HCEC 1CT (cell line): ENCODE data around the gene RSPH1.

Experiments
- DNase-seq: peaks from one replicate; pipeline ENCODE4 v3.0.0-alpha.2; 2017

RSPH1 gene

DNA sequence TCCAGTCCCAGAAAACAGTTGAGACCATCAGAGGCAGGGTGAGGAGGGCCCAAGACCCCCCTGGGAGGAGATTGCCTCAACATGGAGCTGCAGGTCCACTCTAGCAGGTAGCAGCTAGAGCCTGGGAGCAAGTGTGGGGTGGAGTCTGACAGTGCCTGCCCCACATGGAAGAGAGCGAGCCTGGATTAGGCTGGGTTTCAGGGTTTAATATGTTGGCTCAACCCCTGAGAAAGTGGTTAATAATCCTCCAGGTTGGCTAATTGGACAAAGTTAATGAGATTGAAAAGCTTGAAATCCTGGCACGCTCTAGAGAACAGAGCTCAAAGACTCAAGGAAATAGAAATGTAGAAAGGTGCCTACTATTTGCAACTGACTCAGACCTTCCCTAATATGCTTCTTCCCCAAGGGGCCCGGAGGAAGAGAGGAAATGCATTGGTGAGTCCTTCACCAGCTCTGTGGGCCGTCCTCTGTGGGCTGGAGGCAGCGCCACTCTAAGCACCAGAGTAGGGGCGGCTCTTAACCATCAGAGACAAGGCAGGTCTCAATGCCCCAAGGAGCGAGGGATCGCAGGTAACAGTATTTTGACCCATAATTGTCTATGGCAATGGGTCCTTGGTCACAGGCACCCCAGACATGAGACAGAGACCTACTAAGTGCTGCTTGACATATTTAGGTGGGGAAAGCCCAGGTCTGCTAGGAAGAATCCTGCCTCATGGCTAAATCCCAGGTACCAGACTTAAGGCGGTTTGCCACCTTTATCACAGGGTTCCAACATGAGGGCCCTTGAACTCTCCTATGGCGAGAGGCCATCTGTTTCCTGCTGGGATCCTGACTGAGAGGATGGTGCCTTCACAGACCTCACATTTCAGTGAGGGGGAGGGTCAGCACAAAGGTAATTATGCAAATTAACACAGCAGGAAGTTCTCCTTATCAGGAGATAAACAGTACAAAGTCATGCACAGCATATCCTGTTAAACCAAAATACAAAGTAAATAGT lies 33.8 kb downstream of the RSPH1 start:
- no peak for DNase-seq

DNA sequence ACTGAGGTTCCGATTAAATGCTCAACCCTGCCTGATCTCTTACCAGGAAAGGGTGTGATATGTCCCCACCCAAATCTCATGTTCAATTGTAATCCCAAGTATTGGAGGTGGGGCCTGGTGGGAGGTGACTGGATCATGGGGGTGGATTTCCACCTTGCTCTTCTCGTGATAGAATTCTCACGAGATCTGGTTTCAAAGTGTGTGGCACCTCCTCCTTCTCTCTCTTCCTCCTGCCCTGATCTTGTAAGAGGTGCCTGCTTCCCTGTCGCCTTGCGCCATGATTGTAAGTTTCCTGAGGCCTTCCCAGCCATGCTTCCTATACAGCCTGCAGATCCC lies 34.9 kb downstream of the RSPH1 start:
- DNase-seq, result no peak

DNA sequence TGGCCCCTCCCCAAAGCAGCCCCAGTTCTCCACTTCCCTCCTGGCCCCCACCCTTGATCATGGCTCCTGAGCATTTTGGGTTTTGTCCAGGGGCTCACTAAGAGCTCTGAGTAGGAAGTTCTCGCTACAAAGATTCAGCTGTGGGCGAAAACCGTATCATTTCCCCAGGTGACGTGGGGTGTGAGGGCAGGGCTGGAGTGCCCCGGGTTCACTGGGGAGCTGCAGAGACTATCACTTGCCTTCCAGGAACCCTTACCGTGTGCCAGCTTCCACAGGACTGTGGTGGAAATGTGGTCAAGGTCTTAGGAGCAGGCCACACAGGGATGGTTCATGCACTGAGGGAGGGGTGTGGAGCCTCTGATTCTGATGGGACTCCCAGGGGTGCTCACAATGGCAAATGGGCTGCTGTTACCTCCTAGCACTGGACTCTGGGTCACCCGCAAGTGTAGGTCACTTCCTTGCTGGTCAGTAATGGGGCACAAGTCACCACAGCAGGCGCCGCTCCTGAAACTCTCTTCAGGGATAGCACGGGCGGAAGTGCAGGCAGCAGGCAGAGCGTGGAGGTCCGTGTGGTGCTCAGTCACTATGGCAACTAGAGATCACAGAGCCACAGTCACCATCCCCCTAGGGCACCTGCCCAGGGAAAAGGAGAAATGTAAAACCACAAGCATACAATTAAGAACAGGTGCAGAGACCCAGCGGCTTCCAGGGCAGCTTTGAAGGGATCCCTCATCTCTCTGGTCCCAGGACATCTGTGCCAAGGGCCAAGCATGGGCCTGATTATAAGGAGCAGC lies 35.4 kb downstream of the RSPH1 start:
- DNase-seq, result no peak

DNA sequence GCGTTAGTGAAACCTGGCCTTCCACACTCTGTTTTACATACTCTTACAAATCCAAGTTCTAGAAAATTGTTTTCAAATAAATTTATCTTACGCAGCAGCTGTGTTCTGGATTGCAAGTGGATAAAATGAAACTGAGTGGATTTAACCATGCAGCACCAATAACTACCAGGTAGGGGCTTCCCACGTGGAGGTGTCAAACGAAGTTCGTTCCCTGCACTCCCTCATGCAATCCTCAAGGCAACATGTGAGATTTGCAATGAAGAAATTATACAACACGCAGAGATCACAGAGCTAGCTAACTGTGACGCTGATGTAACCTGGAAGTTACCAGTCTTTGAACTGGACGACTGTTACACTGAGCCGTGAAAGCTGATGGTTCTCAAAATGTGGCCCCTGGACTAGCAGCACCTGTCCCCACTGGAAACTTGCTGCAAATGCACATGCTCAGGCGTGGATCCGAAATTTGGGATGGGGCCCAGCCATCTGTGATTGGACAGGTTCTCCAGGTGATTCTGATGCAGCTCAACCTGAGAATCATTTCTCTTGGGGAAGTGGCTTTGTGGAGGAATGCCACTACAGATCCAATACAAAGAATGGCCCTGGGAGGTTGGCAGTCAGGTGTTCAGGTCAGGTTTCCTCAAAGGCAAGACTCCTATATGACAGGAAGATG lies 36.3 kb downstream of the RSPH1 start:
- DNase-seq, result no peak

DNA sequence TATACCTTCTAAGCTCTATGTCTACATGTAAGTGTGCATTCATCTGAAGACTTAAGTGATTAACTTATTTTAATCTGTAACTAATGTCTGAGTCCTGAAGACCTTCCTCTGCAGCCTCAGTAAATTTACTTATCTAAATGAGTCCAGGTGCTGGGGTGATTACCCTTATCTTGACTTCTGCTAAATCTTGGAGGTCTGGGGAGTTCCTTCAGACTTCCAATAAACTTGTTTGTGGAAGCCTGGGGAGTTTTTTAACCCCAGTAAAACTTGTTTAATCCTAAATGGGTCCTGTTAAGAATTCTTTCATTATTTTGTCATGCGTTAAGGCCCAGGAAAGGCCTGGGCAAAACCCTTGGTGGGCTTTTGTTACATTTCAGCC lies 37.0 kb downstream of the RSPH1 start:
- no peak for DNase-seq

DNA sequence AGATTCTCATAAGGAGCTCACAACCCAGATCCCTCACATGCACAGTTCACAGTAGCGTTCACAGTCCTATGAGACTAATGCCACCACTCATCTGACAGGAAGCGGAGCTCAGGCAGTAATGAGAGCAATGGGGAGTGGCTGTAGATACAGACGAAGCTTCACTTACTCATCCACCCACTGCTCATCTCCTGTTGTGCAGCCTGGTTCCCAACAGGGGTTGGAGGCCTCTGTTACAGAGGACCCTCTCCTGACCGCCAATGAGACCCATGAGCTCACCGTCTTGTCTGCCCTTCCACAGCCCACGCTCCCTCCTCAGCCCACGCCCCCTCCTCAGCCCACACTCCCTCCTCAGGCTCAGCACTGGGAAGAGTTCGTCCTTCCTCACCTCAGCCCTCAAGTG lies 39.6 kb downstream of the RSPH1 start:
- no peak for DNase-seq

DNA sequence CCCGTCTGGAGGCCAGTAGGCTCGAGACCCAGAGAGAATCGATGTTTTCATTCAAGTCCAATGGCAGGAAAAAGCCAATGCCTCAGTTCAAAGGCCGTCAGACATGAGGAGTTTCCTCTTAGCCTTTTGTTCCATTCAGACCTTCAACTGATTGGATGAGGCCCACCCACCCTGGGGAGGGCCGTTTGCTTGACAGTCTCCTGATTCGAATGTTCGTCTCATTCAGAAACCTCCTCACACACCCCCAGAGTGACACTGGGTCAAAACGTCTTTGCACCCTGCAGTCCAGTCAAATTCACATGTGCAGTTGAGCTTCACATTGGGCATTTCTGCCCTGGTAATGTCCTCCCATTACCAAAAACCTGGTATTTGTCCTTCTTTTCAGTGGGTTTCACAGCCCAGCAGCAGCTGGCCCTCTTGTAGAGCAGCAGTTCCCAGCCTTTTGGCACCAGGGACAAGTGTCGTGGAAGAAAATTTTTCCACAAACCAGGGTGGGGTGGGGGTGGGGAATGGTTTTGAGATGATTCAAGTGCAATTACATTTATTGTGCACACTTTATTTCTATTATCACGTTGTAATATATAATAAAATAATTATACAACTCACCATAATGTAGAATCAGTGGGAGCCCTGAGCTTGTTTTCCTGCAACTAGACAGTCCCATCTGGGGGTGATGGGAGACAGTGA lies 40.1 kb downstream of the RSPH1 start:
- no peak for DNase-seq

DNA sequence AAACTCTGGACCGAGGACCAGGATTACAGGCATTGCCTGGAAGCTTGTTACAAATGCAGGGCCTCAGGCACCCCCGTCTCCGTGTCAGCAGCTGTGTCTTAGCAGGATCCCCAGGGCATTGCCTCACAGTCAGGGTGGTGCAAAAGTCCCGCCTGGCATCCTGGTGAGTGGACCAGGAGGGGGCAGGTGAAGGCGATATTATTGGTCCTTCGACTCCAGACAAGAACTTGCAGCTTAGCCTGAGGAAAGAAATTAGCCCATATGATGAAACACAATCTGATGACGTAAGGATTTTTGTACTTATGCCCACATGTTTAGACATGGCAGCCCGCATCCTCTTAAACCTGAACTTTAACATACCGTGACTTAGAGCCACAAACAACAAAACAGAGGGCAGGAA lies 40.8 kb downstream of the RSPH1 start:
- DNase-seq, result no peak

DNA sequence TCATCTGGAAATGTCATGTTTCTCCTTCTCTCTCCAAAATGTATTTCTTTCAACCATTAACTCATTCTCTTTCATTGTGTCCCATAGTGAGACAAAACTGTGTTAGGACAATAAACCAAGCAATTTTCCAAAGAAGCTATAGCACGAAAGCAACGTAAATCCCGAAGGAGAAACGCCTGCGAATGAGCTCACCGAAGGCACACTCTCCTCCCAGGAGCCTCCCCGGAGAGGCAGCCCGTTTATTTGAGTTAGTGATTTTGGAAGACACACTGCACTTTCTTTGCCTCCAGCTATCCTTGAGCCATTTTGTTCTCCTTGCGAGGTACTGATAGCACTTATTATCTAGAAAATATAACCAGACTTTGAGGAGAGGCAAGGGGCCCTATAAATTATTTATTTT lies 41.2 kb downstream of the RSPH1 start:
- no peak for DNase-seq

DNA sequence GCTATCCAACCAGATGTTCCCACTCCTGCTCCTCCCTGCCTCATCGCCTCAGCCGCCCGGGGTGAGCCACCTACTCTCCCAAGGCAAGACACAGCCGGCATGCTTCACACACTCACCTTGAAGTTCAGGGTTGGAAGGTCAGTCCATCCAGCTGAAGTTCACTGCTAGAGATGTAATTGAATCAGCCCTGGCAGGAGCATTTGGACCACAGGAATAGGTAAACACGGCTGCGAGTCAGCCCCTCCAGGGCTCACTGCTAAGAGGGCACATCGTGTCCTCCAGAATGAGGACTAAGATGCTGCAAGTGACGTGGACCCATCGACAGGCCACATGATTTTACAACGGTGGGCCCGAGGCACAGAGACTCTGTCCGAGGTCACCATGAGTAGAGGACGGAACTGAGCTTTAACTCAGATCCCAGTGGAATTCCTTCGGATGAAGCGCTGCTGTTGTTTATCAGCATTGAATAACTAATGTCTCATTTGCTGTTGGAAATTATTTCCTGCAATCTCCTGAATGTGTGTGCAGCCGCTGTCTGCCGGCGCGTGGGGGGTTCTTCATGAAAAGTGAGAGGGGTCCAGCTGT lies 41.9 kb downstream of the RSPH1 start:
- no peak for DNase-seq

DNA sequence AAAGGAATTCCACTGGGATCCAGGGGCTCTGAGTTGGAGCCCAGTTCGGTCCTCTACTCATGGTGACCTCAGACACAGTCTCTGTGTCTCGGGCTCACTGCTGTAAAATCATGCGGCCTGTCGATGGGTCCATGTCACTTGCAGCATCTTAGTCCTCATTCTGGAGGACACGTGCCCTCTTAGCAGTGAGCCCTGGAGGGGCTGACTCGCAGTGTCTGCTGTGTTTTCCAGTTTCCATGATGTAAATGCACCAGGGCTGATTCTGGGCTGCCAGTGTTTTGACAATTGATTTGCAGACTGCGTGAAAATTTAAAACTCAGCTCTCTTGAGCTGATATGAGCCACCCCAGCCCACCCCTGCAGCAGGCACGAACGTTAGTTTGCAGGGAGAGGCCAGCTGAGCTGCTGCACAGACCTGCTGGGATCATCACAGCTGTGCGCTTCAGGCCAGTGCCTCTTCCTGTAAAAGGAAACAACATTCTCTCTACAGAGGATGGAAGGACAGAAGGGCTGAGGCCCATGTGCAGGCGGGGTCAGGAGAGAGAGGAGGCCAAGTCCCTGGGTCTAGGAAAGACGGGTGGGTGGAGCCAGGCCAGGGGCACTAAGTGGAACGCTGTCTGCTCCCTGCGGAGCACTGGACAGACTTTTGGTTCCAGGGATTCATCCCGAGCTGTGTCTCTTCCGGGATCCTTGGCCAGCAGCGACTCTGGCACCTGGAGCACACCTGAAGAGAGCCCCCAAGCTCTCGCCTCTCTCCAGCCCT lies 42.6 kb downstream of the RSPH1 start:
- DNase-seq, result no peak

DNA sequence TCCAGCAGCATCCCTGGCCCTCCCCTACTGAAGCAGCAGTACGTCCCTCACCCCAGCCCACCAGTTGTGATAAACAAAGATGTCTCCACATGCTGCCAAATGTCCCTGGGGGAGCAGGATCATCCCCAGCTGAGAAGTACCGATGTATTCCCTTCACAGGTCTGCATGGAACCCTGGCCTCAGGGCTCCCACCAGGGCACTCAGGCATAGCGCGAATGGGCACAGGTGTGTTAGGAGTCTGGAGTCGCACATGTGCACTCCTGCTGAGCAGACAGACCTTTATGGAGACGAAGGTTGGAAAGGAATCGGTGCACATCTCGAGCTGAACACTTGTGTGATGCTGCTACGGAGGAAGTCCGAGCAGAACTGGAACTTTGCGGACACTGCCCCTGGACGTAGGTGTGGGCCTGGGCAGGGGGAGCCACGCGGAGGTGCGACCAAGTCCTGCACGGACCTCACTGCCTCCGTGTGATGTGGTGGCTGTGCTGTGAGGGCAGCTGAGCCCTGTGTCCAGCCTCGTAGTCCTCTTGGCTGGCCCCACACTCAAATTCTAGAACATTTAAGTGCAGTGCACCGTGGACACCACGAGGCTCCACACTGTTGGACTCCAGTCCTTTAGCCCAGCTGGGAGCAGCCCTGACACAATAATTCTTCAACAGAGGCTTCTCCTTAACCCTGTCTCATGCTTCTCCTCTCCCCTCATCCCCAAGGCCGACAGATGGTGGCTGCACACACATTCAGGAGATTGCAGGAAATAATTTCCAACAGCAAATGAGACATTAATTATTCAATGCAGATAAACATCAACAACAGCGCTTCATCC lies 43.4 kb downstream of the RSPH1 start:
- DNase-seq, result no peak

DNA sequence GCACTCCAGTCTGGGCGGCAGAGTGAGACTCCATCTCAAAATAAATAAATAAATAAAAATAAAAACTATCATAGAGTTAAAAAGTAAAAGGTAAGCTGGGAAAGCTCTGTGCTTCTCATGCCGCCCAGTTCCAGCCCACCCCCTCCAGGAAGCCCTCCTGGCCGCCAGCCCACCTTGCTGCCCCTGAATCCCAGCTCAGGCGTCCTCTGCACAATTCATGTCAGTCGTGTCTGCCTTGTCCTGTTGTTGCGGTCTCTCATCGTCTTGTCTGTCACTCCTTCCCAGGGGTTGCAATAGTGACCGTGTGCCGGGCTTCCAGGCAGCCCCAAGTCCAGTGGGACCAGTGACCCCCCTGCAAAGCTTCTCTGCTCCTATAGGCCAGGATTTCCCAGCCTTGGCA lies 44.1 kb downstream of the RSPH1 start:
- DNase-seq, result no peak

DNA sequence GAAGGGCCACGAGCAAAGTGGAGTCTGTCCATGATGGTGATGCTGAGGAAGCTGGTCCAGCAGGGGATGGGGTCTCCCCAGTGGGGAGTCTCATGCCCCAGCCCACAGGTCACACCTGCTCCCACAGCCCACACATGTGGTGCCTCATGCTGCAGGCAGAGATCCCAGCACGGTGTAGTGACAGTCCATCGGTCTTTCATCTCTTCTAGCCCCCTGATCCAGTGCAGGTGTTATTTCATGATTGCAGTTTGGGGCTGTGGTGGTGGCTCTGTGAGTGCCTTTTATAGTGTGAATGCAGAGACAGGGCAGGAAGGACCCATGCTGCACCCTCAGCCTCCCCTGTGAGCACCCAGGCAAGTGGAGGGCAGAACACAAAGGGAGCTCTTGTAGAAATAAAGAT lies 47.3 kb downstream of the RSPH1 start:
- no peak for DNase-seq

DNA sequence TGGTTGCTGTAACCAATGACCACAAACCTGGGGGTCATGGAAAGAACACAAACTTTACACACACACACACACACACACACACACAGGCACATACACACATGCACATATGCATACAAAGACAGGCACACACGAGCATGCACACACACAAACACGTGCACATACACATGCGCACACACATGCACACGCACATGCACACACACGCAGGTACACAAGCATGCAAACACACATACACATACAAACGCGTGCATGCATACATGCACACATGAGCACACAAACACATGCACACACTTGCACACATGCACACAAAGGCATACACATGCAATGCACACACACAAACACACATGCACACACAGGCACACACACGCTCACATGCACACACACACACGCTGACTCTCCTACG lies 48.3 kb downstream of the RSPH1 start:
- DNase-seq, result no peak

DNA sequence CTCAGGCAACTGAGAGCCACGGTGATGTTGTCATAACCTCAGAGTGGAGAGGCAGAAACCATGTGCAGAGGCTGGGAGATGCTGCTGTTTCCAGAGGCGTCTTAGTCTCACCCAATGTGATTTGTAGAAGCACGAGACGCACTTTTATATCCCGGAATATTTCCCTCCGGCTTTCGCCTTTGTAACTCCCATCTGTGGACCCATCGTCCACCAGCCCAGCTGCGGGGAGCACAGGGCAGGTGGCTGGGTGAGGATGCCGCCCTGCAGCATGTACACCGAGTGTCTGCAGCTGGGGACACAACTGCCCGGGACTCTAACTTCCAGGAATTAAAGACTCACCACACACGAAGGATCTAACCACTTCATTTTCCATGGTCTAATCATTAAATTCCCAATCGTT lies 48.8 kb downstream of the RSPH1 start:
- no peak for DNase-seq

DNA sequence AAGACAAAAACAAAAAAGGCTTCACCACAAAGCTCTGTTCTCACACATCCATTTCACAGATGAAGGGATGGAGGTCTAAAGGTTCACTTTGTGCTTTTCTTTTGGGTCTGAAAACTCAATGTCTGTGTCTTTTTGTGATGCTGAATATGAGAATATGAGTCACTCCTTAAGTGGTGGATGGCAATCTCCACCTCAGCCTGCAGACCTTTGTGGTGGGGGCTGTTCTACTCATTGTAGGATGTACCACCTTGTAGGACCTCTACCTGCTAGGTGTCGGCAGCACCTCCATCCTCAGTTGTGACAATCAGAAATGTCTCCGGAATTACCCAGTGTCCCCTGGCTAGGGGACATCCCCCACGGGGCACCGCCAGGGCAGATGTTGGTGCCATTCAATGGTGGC lies 49.5 kb downstream of the RSPH1 start:
- DNase-seq, result no peak

DNA sequence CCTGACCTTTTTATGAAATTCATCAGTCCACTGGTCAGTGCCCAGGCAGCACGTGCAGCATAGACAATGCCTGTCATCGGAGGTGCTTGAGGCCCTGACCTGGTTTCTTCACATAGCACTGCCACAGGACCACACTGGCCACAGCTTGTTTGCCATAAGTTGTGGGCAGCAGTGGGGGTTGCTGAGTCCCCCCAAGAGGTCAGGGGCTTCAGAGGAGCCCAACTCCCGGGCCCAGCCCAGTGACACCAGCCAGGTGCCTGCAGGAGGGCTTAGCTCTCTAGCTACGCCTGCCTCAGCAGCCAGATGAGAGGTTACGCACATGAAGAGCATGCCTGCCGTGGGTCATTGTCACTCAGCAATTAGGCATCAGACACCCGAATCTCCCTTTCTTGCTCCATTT lies 50.7 kb downstream of the RSPH1 start:
- no peak for DNase-seq

DNA sequence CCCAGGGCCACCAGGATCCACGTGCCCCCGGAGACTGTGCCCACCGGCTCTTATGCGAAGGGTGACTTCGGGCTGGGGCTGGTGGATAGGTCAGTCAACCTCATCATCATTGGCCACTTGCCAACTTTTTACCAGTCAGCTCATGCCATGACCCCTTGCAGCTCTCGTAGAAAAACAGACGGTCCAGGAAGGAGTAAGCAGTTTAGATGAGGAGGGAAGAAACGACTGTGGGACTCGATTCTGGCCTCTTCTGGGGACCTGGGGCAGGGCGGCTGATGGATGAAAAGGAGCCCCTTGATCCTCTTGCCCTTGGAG lies 51.3 kb downstream of the RSPH1 start:
- DNase-seq, result no peak

DNA sequence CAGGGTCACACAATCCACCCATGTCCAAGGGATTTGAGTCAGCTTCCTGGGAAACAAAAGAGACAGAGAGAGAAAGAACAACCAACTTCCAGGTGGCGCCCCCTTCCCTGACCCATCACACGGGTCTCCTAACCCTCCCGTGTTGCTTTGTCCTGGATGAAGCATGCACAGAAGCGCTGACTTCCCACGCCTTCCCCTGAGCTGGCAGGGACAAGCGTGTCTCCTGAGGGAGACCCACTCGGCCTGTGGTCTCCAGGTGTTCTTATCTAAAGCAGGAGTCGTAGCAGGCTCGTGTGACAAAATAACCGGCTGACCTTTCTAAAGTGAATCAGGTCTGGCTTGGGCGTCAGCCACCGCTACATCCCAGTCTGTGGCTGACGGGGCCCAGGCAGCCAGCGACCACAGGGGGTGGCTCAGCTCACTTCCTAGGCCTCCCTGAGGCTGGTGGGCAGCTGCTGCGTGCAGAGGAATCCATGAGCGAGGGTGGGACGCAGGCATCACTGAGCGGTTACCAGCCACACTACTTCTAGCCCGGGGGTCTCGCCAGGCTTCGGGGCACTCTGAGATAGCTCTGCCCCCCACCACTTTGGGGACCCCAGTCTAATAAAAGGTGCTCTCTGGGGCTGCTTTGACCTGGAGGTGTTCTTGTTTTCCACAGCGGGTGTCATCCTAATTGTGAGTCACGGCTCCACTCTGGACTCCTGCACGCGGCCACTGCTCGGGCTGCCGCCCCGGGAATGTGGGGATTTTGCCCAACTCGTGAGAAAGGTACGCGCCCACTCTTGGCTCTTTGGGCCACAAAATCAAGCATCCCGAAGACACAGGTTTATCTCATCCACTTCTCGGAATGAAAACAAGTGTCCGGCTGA lies 51.9 kb downstream of the RSPH1 start:
- no peak for DNase-seq
